Measurements from ENCODE around the gene GTPBP10.

Gene GTPBP10

DNA sequence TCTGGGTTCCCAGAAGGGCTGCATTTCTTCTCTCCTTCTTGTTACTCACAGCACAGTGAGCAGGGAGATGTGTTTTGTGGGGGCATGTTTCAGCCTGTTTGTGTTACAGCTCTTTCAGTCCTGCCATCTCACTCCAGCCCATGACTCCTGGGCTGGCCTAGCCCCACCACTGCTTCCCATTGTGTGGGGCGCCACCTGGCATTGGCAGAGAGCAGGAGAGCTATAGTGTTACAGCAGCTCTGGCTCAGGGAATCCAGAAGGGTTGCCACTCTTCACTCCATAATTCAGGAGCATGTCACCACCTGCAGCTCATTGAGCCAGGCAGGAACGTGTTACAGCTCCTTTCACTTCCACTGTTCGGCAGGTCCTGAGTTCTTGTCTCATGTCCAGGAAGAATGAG is 86.7 kb downstream of the GTPBP10 start:
- no peak for DNase-seq

Data from suppressor macrophage (primary cell).